CD14-positive monocyte (primary cell): ENCODE data around the gene CLEC14A. TPM values are rescaled to one million over a fixed set of nuclear protein-coding genes. Genes with fewer than 3 reads are reported as not detected.

Experiments used
- DNase-seq, 3 donors: peaks; one replicate each; pipeline ENCODE4 v3.0.0-alpha.2; 2011 to 2022
- H2AFZ ChIP-seq: 2 replicates; pipeline ENCODE4 v1.6.0; 2012; ENCODE audit warnings: mild to moderate bottlenecking, low read depth, low read length, inconsistent platforms; ENCODE audit not compliant: insufficient read depth, poor library complexity, severe bottlenecking
- H3K27ac ChIP-seq, 2 donors: 1 replicate in 1 of 2; 2 replicates in 1 of 2; pipeline ENCODE4 v1.5.1; 2012 to 2013; ENCODE audit warnings: low read length in 2 of 2, control low read depth in 1 of 2, inconsistent platforms in 1 of 2, low read depth in 1 of 2, mild to moderate bottlenecking in 1 of 2
- H3K27me3 ChIP-seq, 2 donors: one replicate each; pipeline versions ENCODE4 v1.6.0 to v1.6.1; 2011 to 2013; ENCODE audit warnings: low read length in 2 of 2; ENCODE audit not compliant: control insufficient read depth in 2 of 2, insufficient read depth in 2 of 2
- H3K36me3 ChIP-seq, 2 donors: replicated peaks in 1 of 2; 1 replicate in 1 of 2; 2 replicates in 1 of 2; pipeline versions ENCODE4 v1.5.1 to v1.6.1; 2012 to 2013; ENCODE audit warnings: low read length in 2 of 2, control low read depth in 1 of 2, inconsistent platforms in 1 of 2, mild to moderate bottlenecking in 1 of 2; ENCODE audit not compliant: insufficient read depth in 2 of 2, control insufficient read depth in 1 of 2
- H3K4me1 ChIP-seq, 2 donors: 1 replicate in 1 of 2; 2 replicates in 1 of 2; pipeline versions ENCODE4 v1.5.1 to v1.6.1; 2012 to 2013; ENCODE audit warnings: low read length in 2 of 2, control low read depth in 1 of 2, inconsistent platforms in 1 of 2, mild to moderate bottlenecking in 1 of 2, moderate library complexity in 1 of 2; ENCODE audit not compliant: insufficient read depth in 2 of 2, control insufficient read depth in 1 of 2
- H3K4me2 ChIP-seq: replicated peaks from 2 replicates; pipeline ENCODE3; 2012; ENCODE audit warnings: low read length, moderate library complexity, mild to moderate bottlenecking; ENCODE audit not compliant: poor library complexity, severe bottlenecking; ENCODE audit errors: extremely low read depth
- H3K4me3 ChIP-seq, 3 experiments: fragments of 200-600 bp in 1 of 3; sonication (generic) in 1 of 3; replicated peaks in 1 of 3; 1 replicate in 2 of 3; 2 replicates in 1 of 3; pipeline ENCODE4 v1.5.1; 2011 to 2013; ENCODE audit warnings: low read length in 3 of 3, mild to moderate bottlenecking in 3 of 3, control low read depth in 2 of 3, low read depth in 2 of 3, inconsistent platforms in 1 of 3, moderate library complexity in 1 of 3
- H3K79me2 ChIP-seq: 2 replicates; pipeline ENCODE4 v1.6.0; 2012; ENCODE audit warnings: mild to moderate bottlenecking, control low read depth, inconsistent platforms, low read length, moderate library complexity; ENCODE audit not compliant: insufficient read depth
- H3K9ac ChIP-seq: 2 replicates; pipeline ENCODE4 v1.6.0; 2017; ENCODE audit warnings: low read length, mild to moderate bottlenecking; ENCODE audit not compliant: insufficient read depth, poor library complexity, severe bottlenecking
- H3K9me3 ChIP-seq, 2 donors: replicated peaks in 1 of 2; 1 replicate in 1 of 2; 2 replicates in 1 of 2; pipeline versions ENCODE4 v1.5.1 to v1.6.1; 2012 to 2013; ENCODE audit warnings: low read length in 2 of 2, control low read depth in 1 of 2; ENCODE audit not compliant: control insufficient read depth in 1 of 2, insufficient read depth in 1 of 2
- H4K20me1 ChIP-seq: 2 replicates; pipeline ENCODE4 v1.6.0; 2012; ENCODE audit warnings: mild to moderate bottlenecking, low read length, control low read depth, moderate library complexity; ENCODE audit not compliant: insufficient read depth
- H3K27ac Mint-ChIP-seq, 7 donors: one replicate each; pipeline ENCODE4 v1.8.0; 2020; ENCODE audit warnings: mild to moderate bottlenecking in 7 of 7, mixed read lengths in 7 of 7, moderate library complexity in 6 of 7, inconsistent platforms in 2 of 7
- H3K27me3 Mint-ChIP-seq, 3 donors: one replicate each; pipeline ENCODE4 v1.8.0; 2021 to 2022; ENCODE audit warnings: low read depth in 3 of 3, mild to moderate bottlenecking in 3 of 3, mixed read lengths in 3 of 3, moderate library complexity in 3 of 3, inconsistent platforms in 1 of 3
- H3K36me3 Mint-ChIP-seq, 2 donors: one replicate each; pipeline ENCODE4 v1.8.0; 2020; ENCODE audit warnings: mixed read lengths in 2 of 2, inconsistent platforms in 1 of 2, mild to moderate bottlenecking in 1 of 2
- H3K4me1 Mint-ChIP-seq: one replicate; pipeline ENCODE4 v1.8.0; 2020; ENCODE audit warnings: mild to moderate bottlenecking, mixed read lengths
- H3K4me3 Mint-ChIP-seq, 2 donors: one replicate each; pipeline ENCODE4 v1.8.0; 2020; ENCODE audit warnings: mild to moderate bottlenecking in 2 of 2, mixed read lengths in 2 of 2, moderate library complexity in 1 of 2
- H3K9me3 Mint-ChIP-seq, 7 donors: one replicate each; pipeline ENCODE4 v1.8.0; 2020 to 2022; ENCODE audit warnings: mixed read lengths in 7 of 7, mild to moderate bottlenecking in 6 of 7, moderate library complexity in 6 of 7, inconsistent platforms in 2 of 7
- CTCF ChIP-seq: fragments of 200-600 bp; IDR thresholded peaks from one replicate; pipeline ENCODE4 v1.8.0; 2022; ENCODE audit warnings: antibody characterized with exemption, mild to moderate bottlenecking
- WGBS: methylation state at CpG from one replicate; pipeline ENCODE4 v1.1.5; 2013; ENCODE audit warnings: missing lambda C conversion rate; ENCODE audit not compliant: insufficient coverage; 5-methylcytosine and 5-hydroxymethylcytosine counted together
- intact Hi-C, 2 donors: fragments of 100-400 bp; cut with micrococcal nuclease; formaldehyde crosslinking; loops; one replicate each; pipeline versions ENCODE4 v1.15.0 to v1.15.1; 2023
- polyA plus RNA-seq, 3 donors: library from polyadenylated mRNA; depleted of rRNA in 1 of 3; unstranded in 2 of 3; stranded (reverse) in 1 of 3; fragments of 300-500 nt in 2 of 3; fragments of >200 nt in 1 of 3; fragmentation: Illumina TruSeq in 2 of 3; gene quantifications; 1 replicate in 2 of 3; 2 replicates in 1 of 3; pipeline ENCODE4 v1.2.3, GENCODE V29; 2012 to 2021

Gene CLEC14A
- polyA plus RNA-seq, 3 donors = not detected

DNA sequence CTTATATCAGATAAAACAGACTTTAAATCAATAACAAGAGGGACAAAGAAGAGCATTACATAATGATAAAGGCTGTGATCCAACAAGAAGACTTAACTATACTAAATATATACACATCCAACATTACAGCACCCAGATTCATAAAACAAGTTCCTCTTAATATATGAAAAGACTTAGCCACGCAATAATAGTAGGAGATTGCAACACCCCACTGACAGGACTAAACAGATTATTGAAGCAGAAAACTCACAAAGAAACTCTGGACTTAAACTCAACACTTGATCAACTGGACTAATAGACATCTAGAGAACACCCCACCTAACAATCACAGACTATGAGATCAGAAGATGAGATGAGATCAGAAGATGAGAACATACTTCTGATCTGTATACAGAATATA is 5.7 kb upstream of the CLEC14A start:
- WGBS = no CpG with 5 or more reads among the region's 1 CpG
- Mint-ChIP-seq H3K9me3 (peaks cover 0 to 8% (median 6%) of the 10 kb centered on the region in 7 donors), H3K27ac (no peak overlapping the region), H3K27me3 (peaks cover 5 to 20% (median 16%) of the 10 kb centered on the region in 3 donors), H3K4me1 (peaks cover 5% of the 10 kb centered on the region), H3K4me3 (no peak overlapping the region), H3K36me3 (no peaks in the 10 kb centered on the region)
- no peak overlapping the region for H2AFZ ChIP-seq
- TF ChIP-seq CTCF = no peak
- no peak for DNase-seq
- H3K9me3 ChIP-seq = peaks cover 0 to under 1% of the 10 kb centered on the region in 2 donors
- no peak overlapping the region for H3K27ac ChIP-seq
- H3K4me3 ChIP-seq = no peak overlapping the region
- no peak overlapping the region for H3K9ac ChIP-seq
- no peaks in the 10 kb centered on the region for H3K79me2 ChIP-seq
- H3K27me3 ChIP-seq = peaks cover 4 to 12% of the 10 kb centered on the region in 2 donors
- no peak overlapping the region for H3K4me2 ChIP-seq
- H3K4me1 ChIP-seq = no peaks in the 10 kb centered on the region
- H4K20me1 ChIP-seq = no peaks in the 10 kb centered on the region
- H3K36me3 ChIP-seq = no peaks in the 10 kb centered on the region
- intact Hi-C loops = no loop called here

DNA sequence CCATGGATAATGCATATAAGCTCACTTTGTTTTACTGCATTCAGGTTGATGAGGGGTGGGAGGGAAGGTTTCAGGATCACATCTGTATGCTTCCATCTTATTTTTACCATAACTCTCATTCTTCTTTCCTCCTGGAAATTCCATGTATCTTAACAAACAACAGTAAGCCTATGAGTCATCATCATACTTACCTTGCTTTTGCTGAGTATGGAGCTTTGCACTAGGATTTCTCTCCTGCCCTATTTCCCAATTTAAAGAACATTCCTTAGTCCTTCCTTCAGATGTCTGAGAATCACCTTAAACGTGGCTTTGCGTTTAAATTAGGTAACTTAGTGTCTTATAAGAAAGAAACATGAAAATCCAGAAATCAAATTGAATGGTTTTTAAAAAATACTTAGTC is 1.6 kb upstream of the CLEC14A start:
- H3K9me3 Mint-ChIP-seq = peaks cover 0 to 17% (median 7%) of the 10 kb centered on the region in 7 donors
- Histone ChIP-seq H3K36me3 (no peaks in the 10 kb centered on the region), H3K79me2 (no peaks in the 10 kb centered on the region), H3K9me3 (peaks cover 0 to 22% of the 10 kb centered on the region in 2 donors), H3K27me3 (peaks cover 32 to 45% of the 10 kb centered on the region in 2 donors), H3K4me1 (peaks cover 4 to 5% of the 10 kb centered on the region in 2 donors), H3K9ac (no peak overlapping the region), H3K4me2 (no peak overlapping the region), H2AFZ (no peak overlapping the region), H3K4me3 (no peak overlapping the region), H3K27ac (no peak overlapping the region), H4K20me1 (no peaks in the 10 kb centered on the region)
- peaks cover 11% of the 10 kb centered on the region for H3K4me1 Mint-ChIP-seq
- no peak overlapping the region for H3K27ac Mint-ChIP-seq
- no peak for DNase-seq
- no peak for TF ChIP-seq CTCF
- peaks cover 34 to 48% (median 47%) of the 10 kb centered on the region in 3 donors for H3K27me3 Mint-ChIP-seq
- no peak overlapping the region for H3K4me3 Mint-ChIP-seq
- H3K36me3 Mint-ChIP-seq = no peaks in the 10 kb centered on the region
- WGBS = no CpG with 5 or more reads among the region's 2 CpGs
- intact Hi-C loops = no loop called here
